Naive B cell (primary cell): ENCODE results near the gene RALGPS1. TPM values are rescaled to one million over a fixed set of nuclear protein-coding genes. Genes with fewer than 3 reads are reported as not detected.

Experiments used
- ATAC-seq, 2 donors: fragments of 150-1000 bp; cut with Tn5 transposase; 2 replicates each; pipeline ENCODE4 v1.10.0; 2021; ENCODE audit warnings: low read depth in 2 of 2, mild to moderate bottlenecking in 2 of 2, moderate library complexity in 2 of 2
- DNase-seq: peaks from one replicate; pipeline ENCODE4 v3.0.0; 2022
- H3K27ac Mint-ChIP-seq, 6 donors: one replicate each; pipeline ENCODE4 v1.8.0; 2020 to 2022; ENCODE audit warnings: mild to moderate bottlenecking in 6 of 6, mixed read lengths in 6 of 6, moderate library complexity in 5 of 6, inconsistent platforms in 2 of 6
- H3K27me3 Mint-ChIP-seq, 3 donors: one replicate each; pipeline ENCODE4 v1.8.0; 2021 to 2022; ENCODE audit warnings: mixed read lengths in 3 of 3, mild to moderate bottlenecking in 1 of 3
- H3K36me3 Mint-ChIP-seq, 2 donors: one replicate each; pipeline ENCODE4 v1.8.0; 2020 to 2022; ENCODE audit warnings: mixed read lengths in 2 of 2, inconsistent platforms in 1 of 2, mild to moderate bottlenecking in 1 of 2
- H3K4me1 Mint-ChIP-seq, 3 donors: one replicate each; pipeline ENCODE4 v1.8.0; 2020 to 2022; ENCODE audit warnings: mixed read lengths in 3 of 3, inconsistent platforms in 1 of 3, mild to moderate bottlenecking in 1 of 3, moderate library complexity in 1 of 3
- H3K4me3 Mint-ChIP-seq, 8 donors: one replicate each; pipeline ENCODE4 v1.8.0; 2020 to 2022; ENCODE audit warnings: mild to moderate bottlenecking in 8 of 8, mixed read lengths in 8 of 8, moderate library complexity in 8 of 8, inconsistent platforms in 2 of 8
- H3K9me3 Mint-ChIP-seq, 7 donors: one replicate each; pipeline ENCODE4 v1.8.0; 2020 to 2022; ENCODE audit warnings: mixed read lengths in 7 of 7, mild to moderate bottlenecking in 5 of 7, inconsistent platforms in 2 of 7, moderate library complexity in 1 of 7
- polyA plus RNA-seq, 6 donors: library from polyadenylated mRNA; unstranded; fragments of 300-500 nt; fragmentation: Illumina TruSeq; gene quantifications; one replicate each; pipeline ENCODE4 v1.2.3, GENCODE V29; 2021; ENCODE audit warnings: low read depth in 6 of 6

RALGPS1 gene
- polyA plus RNA-seq, 6 donors from 2014 or later = 3.0 to 7.9 (median 5.4) TPM

DNA sequence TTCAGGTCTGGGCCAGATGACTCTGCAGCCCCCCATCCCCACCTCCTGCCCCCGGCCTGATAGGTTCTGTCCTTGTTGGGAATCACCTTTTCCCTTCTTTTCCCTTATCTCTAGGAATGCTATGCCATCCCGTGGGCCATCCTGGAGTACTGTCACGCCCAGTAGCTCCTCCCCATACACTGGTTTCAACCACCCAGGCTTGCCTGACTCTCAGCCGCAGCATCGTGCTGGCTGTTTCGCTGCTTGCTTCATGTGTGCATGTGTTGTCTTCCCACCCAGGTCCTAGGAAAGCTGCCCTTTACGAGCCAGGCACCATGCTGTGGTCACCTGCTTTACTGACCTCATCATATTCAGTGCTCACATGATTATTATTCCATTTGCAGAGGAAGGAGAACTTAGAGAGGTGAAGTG, 136.0 kb downstream of the RALGPS1 start:
- no peak for ATAC-seq
- H3K4me1 Mint-ChIP-seq = peaks cover 12 to 14% (median 14%) of the 10 kb centered on the region in 3 donors
- no peaks in the 10 kb centered on the region for H3K9me3 Mint-ChIP-seq
- no peaks in the 10 kb centered on the region for H3K27me3 Mint-ChIP-seq
- no peak overlapping the region for H3K4me3 Mint-ChIP-seq
- no peak for DNase-seq
- no peak overlapping the region for H3K27ac Mint-ChIP-seq
- H3K36me3 Mint-ChIP-seq = peaks cover 0 to 16% of the 10 kb centered on the region in 2 donors

DNA sequence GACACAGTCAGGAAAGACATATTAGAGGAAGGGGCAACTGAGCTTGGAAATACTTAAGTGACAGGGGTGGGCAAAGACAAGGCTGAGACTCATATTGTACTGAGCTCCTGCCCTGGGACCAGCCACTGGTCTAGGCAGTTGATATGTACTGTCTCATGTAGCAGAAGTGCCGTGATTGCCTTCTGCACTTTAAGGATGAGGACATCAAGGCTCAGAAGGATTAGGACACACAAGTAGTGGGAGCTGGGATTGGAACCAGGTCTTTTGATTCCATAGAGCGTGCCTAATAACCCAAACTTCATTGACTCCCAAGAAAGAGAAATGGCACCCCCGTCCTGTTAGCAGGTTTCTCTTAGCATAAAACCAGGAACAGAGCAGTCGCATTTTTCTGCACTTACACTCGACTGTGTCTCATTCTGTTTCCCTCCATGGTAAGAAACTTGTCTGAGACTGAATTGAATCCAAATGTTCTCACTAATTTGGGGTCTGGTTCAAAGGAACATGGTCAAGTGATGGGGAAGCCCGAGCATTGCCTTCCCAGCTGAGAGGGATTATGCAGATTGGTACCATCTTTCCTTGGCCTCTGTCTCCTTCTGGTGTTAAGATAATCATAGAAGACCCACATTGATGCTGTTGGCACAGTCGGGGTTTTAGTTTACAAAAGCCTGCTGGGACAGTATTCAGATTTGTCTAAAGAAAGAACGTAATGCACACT, 137.5 kb downstream of the RALGPS1 start:
- Mint-ChIP-seq H3K4me1 (peaks cover 12 to 14% (median 14%) of the 10 kb centered on the region in 3 donors), H3K36me3 (peaks cover 0 to 23% of the 10 kb centered on the region in 2 donors), H3K4me3 (no peak overlapping the region), H3K27me3 (no peaks in the 10 kb centered on the region), H3K9me3 (no peaks in the 10 kb centered on the region), H3K27ac (peak overlapping the region in 1 of 6 donors; percentile 50)
- ATAC-seq = no peak
- DNase-seq = no peak

DNA sequence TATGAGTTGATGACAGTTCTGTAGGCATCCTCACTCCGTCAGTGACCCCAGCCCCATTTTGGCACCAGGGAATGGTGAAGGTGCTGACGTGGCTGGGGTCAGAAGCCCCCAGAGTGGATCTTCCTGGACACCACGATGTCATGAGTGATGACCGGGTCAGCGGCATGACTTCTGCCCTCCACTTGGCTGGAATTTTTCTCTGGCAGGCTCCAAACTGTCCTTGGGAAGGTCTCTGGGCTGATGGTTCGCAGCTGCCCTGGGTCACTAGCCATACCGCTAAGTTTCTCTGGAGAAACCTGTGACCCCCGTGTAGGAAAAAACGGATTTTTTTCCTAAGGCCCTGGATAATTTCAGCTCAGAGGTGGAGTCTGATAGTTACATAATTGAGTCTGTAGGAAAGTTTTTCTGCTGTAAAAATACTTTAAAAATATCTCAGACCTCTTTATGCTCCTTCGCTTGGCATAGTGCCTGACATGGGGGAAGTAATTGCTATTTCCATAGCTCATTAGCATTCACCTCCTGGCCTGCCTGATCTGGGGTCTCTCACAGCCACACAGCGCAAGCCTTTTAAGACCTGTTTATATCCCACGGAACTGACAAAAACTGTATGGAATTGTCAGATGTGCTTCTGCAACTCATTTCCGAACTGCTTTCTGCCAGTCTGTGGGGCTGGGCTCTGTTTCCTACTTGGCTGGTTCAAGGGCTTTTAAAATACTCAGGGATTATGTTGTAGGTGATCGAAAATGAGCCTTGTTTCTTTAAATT, 138.7 kb downstream of the RALGPS1 start:
- Mint-ChIP-seq H3K27ac (peak overlapping the region in 1 of 6 donors; percentile 33), H3K9me3 (no peaks in the 10 kb centered on the region), H3K27me3 (no peaks in the 10 kb centered on the region), H3K4me3 (no peak overlapping the region), H3K4me1 (peaks cover 10 to 15% (median 12%) of the 10 kb centered on the region in 3 donors), H3K36me3 (peaks cover 4 to 24% of the 10 kb centered on the region in 2 donors)
- DNase-seq = no peak
- no peak for ATAC-seq

DNA sequence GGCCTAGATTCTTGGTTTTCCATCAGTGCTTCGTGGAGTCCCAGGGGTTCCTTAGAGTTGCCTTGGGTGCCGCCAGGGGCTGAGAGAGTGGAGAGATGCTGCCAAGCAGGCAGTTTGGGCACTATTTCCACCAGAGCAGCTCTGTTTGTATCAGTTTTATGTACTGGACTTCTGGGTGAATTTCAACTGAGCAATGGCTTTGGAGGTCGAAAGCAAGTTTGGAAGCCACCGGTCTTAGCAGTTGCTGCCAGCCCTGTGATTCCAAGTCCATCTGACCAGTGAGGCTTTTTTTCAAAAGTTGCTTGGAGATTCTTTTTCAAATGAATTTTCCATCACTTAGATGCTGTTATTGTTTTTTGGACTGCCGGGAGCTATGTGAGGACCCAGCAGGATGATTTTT, 139.4 kb downstream of the RALGPS1 start:
- DNase-seq (no peak), ATAC-seq (no peak)
- peaks cover 4 to 24% of the 10 kb centered on the region in 2 donors for H3K36me3 Mint-ChIP-seq
- H3K9me3 Mint-ChIP-seq = no peaks in the 10 kb centered on the region
- peak overlapping the region in 1 of 6 donors; percentile 33 for H3K27ac Mint-ChIP-seq
- no peaks in the 10 kb centered on the region for H3K27me3 Mint-ChIP-seq
- H3K4me1 Mint-ChIP-seq = peaks cover 7 to 14% (median 10%) of the 10 kb centered on the region in 3 donors
- H3K4me3 Mint-ChIP-seq = peak overlapping the region in 1 of 8 donors; percentile 7

DNA sequence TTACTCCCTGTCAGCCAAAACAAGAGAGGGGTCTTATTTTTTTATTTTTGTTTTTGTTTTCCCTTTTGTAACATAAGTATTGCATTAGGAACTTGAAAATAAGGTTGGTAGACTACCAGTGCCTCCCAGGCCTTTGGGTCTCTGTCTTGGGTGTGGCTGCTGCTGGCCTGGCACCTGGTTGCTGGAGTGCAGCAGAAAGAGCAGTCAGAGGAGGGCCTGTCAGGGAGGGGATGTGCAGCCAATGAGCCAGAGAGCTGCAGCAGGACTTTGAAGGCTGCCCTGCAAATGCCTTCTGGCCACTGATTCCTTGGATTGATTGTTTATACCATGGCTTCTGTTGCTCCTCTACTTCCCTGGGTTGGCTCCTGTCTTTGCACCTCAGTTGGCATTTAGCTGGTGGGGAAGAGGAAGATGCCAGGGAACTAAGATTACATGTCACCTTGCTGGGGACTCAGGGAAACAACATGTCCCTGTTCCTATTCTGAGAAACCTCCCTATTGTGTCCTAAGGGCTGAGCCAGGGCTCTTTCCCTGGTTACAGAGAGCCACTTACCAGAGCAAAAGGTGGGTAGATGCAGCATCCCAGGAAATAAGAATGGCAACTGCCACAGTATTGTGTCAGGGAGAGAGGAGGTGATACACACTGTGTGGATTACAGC, 141.3 kb downstream of the RALGPS1 start:
- no peaks in the 10 kb centered on the region for H3K27me3 Mint-ChIP-seq
- ATAC-seq = no peak
- peaks cover 8 to 17% of the 10 kb centered on the region in 2 donors for H3K36me3 Mint-ChIP-seq
- H3K4me3 Mint-ChIP-seq = no peak overlapping the region
- no peak for DNase-seq
- H3K27ac Mint-ChIP-seq = no peak overlapping the region
- H3K4me1 Mint-ChIP-seq = peaks cover 15 to 26% (median 16%) of the 10 kb centered on the region in 3 donors
- no peaks in the 10 kb centered on the region for H3K9me3 Mint-ChIP-seq

DNA sequence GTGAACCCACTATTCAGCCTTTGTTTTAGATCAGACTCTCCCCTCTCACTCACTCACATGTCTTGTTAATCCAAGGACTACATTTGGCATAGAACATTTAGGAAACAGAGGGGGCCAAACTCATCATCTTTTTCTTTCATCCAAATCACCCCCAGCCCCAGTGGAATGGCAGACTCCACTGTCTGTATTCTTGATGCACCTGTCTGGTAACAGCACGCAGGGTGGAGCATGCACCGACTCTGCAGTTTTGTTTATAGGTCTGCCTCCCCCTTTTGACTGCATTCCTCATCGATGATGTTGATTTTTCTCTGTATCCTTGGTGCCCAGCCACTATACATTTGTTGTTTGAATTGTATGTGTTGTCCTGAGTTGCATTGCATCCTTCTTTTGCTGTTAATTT, 141.9 kb downstream of the RALGPS1 start:
- Mint-ChIP-seq H3K27ac (no peak overlapping the region), H3K4me3 (no peak overlapping the region), H3K4me1 (peaks cover 15 to 26% (median 16%) of the 10 kb centered on the region in 3 donors), H3K36me3 (peaks cover 13 to 15% of the 10 kb centered on the region in 2 donors), H3K9me3 (no peaks in the 10 kb centered on the region), H3K27me3 (no peaks in the 10 kb centered on the region)
- no peak for ATAC-seq
- no peak for DNase-seq

DNA sequence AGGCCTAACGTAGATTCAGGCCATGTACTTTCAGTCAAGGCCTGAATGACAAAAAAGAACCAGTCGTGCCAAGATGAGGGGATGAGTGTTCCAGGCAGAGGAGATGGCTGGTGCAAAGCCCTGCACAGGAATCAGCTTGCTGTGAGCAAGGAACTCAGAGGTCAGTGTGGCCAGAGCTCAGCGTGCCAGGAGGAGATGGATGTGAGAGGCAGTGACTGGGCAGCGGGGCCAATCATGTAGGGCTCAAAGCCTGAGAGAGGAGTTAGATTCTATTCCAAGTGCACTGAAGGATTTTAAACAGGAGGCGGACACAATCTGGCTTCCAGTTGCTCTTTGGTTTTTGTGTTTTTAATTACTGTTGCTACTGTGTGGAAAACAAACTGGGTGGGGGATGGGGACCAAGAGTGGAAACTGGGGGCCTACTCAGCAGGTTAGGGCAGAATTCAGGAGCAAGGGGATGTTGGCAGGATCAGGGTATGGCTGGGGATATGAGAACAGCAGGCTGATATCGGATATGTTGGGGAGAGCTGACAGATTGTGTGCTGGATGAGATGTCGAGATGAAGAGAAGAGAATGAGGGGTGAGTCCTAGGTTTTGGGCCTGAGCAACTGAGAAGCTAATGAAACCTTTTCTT, 143.5 kb downstream of the RALGPS1 start:
- Mint-ChIP-seq H3K4me1 (peaks cover 15 to 26% (median 16%) of the 10 kb centered on the region in 3 donors), H3K27me3 (no peaks in the 10 kb centered on the region), H3K4me3 (no peak overlapping the region), H3K36me3 (peaks cover 15 to 16% of the 10 kb centered on the region in 2 donors), H3K9me3 (no peaks in the 10 kb centered on the region), H3K27ac (peak overlapping the region in 3 of 6 donors; percentile 11 to 44 (median 18))
- ATAC-seq = no peak
- DNase-seq = no peak

DNA sequence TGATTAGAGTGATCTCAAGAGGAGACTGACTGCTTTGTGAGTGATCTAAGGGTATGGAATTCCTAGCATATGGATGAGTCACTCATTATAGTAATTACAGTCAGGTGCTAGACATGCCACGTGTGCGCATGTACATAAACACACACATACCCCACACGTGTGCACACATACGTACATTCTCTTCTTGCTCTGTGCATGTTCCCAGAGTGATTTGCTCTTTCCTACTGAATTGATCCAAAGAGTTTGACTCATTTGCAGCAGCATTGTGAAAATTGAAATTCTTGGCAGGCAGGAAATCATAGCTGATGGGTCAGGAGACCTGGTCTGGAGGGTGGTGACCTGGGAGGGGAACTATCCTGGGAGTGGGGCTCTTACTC, 144.1 kb downstream of the RALGPS1 start:
- Mint-ChIP-seq H3K9me3 (no peaks in the 10 kb centered on the region), H3K4me3 (no peak overlapping the region), H3K36me3 (peaks cover 15 to 16% of the 10 kb centered on the region in 2 donors), H3K27ac (peak overlapping the region in 2 of 6 donors; percentile 18 to 48), H3K4me1 (peaks cover 15 to 26% (median 16%) of the 10 kb centered on the region in 3 donors), H3K27me3 (no peaks in the 10 kb centered on the region)
- ATAC-seq = no peak
- DNase-seq = no peak

DNA sequence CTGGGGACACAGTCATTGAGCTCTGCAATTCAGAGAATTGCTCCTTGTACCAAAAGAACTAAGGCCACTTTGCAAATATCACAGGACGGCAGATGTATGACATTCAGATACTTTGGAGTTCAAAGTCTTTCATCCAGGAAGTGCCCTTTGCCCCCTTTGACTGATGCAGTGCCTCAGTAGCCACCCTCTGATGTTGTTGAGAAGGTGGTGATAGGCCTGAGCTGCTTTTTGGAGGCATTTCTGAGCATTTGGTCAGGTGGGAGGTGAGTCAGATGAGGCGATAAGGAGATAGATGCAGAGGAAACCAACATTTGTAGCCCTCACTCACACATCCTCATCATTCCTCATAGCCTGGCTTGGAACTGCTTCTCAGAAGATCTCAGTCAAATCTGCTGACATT, 144.4 kb downstream of the RALGPS1 start:
- H3K4me1 Mint-ChIP-seq = peaks cover 15 to 26% (median 16%) of the 10 kb centered on the region in 3 donors
- no peaks in the 10 kb centered on the region for H3K9me3 Mint-ChIP-seq
- H3K27ac Mint-ChIP-seq = peak overlapping the region in 2 of 6 donors; percentile 8 to 48
- H3K36me3 Mint-ChIP-seq = peaks cover 15 to 16% of the 10 kb centered on the region in 2 donors
- ATAC-seq = no peak
- DNase-seq = no peak
- H3K27me3 Mint-ChIP-seq = no peaks in the 10 kb centered on the region
- H3K4me3 Mint-ChIP-seq = no peak overlapping the region

DNA sequence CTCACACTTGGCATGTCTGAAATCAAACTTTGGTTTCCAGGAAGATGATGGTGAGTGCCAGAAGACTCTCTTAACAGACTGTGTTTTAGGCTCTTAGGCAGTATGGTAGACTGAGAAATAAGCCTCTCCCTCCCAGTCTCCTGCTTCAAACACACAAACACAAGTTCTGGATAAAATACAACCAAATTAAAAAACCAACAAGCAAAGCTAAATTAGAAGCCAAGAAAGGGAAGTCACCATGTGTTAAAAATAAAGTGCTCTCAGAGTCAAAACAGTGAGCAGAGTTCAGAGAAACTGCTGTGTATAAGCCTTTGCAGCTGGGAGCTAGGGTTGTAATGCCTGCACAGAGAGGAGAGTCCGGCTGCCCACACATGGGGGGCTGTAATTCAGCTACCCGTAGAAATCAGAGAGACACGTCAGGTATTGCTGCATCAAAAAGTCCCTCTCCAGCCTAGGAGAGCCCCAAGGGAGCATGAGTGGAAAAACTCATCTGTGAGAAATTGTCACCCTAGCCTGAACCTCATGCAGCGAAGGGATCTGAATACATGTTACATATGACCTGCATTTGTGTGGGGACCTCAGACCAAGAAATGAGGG, 145.3 kb downstream of the RALGPS1 start:
- Mint-ChIP-seq H3K36me3 (peaks cover 10 to 16% of the 10 kb centered on the region in 2 donors), H3K27ac (peak overlapping the region in 4 of 6 donors; percentile 15 to 31 (median 22)), H3K4me1 (peaks cover 15 to 26% (median 16%) of the 10 kb centered on the region in 3 donors), H3K27me3 (no peaks in the 10 kb centered on the region), H3K4me3 (peak overlapping the region in 2 of 8 donors; percentile 28 to 38), H3K9me3 (no peaks in the 10 kb centered on the region)
- DNase-seq (no peak), ATAC-seq (no peak)

DNA sequence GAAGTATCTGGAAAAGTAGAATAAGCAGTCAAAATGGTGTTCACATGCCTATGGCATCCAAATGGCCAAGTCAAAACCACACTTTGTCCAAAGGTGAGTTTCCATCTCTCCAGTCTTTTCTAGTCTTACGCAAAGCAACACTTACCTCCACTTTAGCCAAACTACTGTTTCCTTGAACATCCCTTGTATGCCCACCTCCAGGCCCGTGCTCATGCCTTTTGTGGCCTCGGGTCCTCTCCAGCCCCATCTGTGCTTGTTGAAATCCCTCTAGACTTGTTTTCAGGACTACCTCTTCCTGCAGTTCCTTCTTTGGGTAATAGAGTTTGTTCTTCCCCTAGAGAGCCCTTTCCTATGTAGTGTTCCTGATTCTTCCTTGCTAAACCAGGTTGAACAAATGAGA, 146.8 kb downstream of the RALGPS1 start:
- Mint-ChIP-seq H3K36me3 (peaks cover 15 to 24% of the 10 kb centered on the region in 2 donors), H3K9me3 (no peaks in the 10 kb centered on the region), H3K27ac (peak overlapping the region in 1 of 6 donors; percentile 70), H3K4me1 (peaks cover 15 to 26% (median 16%) of the 10 kb centered on the region in 3 donors), H3K4me3 (no peak overlapping the region), H3K27me3 (no peaks in the 10 kb centered on the region)
- DNase-seq (no peak), ATAC-seq (no peak)

DNA sequence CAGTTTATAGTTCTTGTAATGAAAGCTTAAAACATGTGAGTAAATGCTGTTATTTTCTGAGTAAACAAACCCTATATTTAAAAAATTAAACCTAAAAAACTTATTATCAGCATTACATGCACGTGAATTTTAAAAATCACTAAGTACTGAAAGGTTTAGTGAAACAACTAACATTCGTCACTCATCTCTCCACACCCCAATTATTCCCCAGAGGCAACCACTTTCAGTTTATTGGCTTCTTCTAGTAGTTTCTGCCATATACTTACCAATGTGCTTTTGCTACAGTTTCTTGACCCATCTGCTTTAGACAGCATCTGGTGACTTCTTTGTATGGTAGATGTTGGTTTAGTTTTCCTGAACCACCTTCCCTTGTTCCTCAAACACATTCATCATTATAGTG, 149.8 kb downstream of the RALGPS1 start:
- DNase-seq = no peak
- H3K4me3 Mint-ChIP-seq = no peak overlapping the region
- peaks cover 8 to 20% of the 10 kb centered on the region in 2 donors for H3K36me3 Mint-ChIP-seq
- H3K9me3 Mint-ChIP-seq = no peaks in the 10 kb centered on the region
- H3K4me1 Mint-ChIP-seq = peaks cover 7 to 11% (median 8%) of the 10 kb centered on the region in 3 donors
- ATAC-seq = no peak
- no peak overlapping the region for H3K27ac Mint-ChIP-seq
- no peaks in the 10 kb centered on the region for H3K27me3 Mint-ChIP-seq

DNA sequence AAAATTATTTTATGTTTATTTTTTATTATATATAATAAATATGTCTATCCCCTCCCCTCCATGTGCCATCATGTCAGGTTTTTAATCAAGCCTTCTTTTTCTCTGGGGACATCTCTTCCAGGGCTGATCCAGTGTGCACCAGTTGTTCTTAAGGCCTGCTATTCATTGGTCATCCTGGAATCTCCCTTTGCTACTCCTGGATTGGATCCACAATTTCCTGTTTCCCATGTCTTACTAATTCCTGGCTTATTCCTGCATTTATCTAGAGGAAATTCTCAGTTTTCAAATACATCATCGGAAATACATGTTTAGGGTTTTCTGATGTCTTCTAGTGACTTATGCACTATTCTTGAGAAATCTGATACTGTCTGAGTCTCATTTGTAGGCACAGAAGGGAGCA, 151.0 kb downstream of the RALGPS1 start:
- no peaks in the 10 kb centered on the region for H3K9me3 Mint-ChIP-seq
- ATAC-seq (no peak), DNase-seq (no peak)
- no peaks in the 10 kb centered on the region for H3K4me1 Mint-ChIP-seq
- no peak overlapping the region for H3K4me3 Mint-ChIP-seq
- H3K36me3 Mint-ChIP-seq = peaks cover 8 to 22% of the 10 kb centered on the region in 2 donors
- no peaks in the 10 kb centered on the region for H3K27me3 Mint-ChIP-seq
- H3K27ac Mint-ChIP-seq = no peak overlapping the region
